GM12801 (cell line): ENCODE data around the gene PIP5K1C.

Source experiments
- CTCF ChIP-seq: IDR thresholded peaks from one replicate; pipeline ENCODE4 v1.5.1; 2011; ENCODE audit warnings: control low read depth; ENCODE audit not compliant: insufficient read length; ENCODE audit errors: extremely low read depth

PIP5K1C gene

GRCh38 chr19:3599776-3600187, 100.5 kb downstream of the PIP5K1C start:
- TF ChIP-seq CTCF, result no peak

DNA sequence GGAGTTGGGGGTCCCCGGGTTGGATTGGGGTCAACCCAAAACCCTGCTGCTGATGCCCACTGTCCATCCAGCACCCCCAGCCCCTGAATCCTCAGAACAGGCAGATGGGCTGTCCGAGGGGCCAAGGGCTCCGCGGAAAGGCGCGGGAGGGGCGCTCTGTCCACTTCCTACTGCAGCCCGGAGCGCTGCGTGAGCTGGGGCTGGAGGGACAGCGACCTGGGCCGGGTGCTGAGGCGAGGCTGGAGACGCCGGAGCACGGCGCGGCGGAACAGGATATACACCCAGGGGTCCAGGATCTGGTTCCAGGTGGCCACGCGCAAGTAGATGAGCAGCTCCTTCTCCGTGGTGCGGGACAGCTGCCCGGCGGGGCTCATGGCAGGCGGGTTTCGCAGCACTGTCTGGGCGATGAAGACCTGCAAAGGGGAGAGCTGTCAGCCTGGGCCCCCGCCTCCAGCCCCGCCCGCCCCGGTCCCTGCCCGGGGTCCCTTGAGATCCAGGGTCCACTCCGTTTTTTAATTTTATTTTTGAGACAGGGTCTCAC, 104.7 kb downstream of the PIP5K1C start:
- TF ChIP-seq CTCF, result no peak

- TF ChIP-seq CTCF, result no peak
Observed at GRCh38 chr19:3593156-3593555, 107.1 kb downstream of the PIP5K1C start.

GRCh38 chr19:3591876-3592613, 108.2 kb downstream of the PIP5K1C start:
- TF ChIP-seq CTCF, result no peak

DNA sequence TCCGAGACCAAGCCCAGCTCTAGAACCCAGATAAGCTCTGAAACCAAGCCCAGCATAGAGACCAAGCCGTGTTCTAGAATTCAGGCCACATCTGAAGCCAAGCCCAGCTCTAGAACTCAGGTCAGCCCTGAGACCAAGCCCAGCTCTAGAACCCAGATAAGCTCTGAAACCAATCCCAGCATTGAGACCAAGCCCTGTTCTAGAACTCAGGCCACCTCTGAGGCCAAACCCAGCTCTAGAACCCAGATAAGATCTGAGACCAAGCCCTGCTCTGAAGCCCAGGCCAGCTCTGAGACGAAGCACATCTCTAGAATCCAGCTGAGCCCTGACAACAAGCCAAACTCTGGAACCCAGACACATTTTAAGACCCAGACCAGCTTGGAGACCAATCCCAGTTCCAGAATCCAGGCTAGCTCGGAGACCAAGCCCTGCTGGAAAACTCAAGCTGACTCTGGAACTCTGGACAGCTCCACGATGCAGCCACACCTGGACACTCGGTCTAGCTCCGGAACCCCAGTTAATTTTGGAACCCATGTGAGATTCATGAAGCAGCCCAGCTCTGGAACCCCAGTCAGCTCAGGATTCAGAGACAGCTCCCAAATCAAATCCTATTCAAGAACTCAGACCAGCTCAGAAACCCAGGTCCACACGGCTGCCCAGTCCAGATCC, 109.1 kb downstream of the PIP5K1C start:
- TF ChIP-seq CTCF, result no peak

DNA sequence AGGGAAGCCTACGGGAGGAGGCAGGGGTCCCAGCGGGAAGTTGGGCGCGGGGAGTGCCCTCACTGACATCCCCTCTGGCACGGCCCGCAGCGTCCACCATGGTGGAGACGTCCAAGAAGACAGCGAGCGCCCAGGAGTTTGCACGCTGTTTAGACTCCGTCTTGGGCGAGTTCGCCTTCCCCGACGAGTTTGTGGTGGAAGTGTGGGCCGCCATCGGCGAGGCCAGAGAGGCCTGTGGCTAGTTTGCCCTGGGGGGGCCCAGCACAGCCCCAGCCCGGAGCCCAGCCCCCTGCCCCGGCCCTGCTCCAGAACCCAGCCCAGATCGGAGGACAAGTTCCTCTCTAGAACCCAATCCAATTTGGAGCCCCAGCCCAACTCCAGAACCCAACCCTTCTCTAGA, 110.3 kb downstream of the PIP5K1C start:
- no peak for TF ChIP-seq CTCF

GRCh38 chr19:3589439-3589838, 110.8 kb downstream of the PIP5K1C start:
- TF ChIP-seq CTCF, result no peak
